NCI-H1930 (cell line): Measurements from ENCODE around the gene TOB2.

Source experiments
- DNase-seq, 2 experiments: peaks; one replicate each; lab custom pipeline; 2025; lab: John Stamatoyannopoulos, UW

Gene TOB2

GRCh38 chr22:41446639-41447434, at the start of gene TOB2:
TSS of gene TOB2 (minus strand) at chr22:41446801. CDS start at chr22:41437345, 9,456 bp downstream.
- DNase-seq, result peak; percentile 87 to 95

DNA sequence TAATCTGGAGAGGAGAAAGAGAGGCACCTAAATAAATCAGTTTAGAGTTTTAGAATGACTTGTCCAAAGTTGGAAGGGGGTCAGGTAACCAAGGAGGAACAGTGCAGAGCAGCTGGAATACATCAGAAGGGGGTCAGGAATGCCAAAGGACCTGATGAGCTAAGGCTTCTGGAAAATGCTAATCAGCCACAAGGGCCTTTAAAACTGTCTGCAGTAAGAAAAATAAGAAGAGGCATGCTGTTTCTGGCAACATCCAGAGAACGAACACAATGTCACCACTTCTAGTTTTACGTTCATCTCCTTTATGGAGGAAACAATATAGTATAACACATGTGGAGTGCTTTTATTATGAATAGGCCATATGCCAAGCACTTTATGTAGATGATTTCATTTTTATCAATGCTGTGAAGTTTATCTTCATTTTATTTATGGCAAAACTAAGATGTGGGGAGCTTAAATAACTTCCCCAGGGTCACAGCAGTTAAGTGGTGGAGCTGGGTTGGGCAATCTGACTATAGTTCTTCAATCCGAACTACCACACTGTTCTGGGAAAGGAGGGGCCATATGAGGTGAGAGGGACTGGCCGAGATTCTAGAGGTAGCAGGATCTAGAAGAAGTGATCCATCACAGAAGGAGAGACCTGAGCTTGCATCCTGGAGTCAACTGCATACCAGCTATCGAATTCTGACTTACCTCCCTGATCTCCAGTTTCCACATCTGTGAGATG, 44.9 kb upstream of the TOB2 start:
- DNase-seq, result no peak

GRCh38 chr22:41488596-41489385, 42.2 kb upstream of the TOB2 start:
- DNase-seq, result no peak

- DNase-seq, result no peak
Measured at GRCh38 chr22:41488076-41488475, 41.5 kb upstream of the TOB2 start.

GRCh38 chr22:41487037-41487935, 40.7 kb upstream of the TOB2 start:
- no peak for DNase-seq

DNA sequence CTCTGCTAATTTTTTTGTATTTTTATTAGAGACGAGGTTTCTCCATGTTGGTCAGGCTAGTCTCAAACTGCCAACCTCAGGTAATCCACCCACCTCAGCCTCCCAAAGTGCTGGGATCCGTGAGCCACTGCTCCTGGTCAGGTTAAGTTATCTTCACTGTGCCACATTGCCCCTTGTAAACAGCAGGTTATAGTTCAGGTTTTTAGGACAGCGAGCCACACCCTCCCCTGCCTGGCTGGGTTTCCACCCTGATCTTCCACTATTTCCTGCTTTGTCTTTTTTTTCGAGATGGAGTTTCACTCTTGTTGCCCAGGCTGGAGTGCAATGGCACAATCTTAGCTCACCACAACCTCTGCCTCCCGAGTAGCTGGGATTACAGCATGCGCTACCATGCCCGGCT, 38.4 kb upstream of the TOB2 start:
- DNase-seq, result no peak

GRCh38 chr22:41482319-41482935, 35.8 kb upstream of the TOB2 start:
- no peak for DNase-seq

- no peak for DNase-seq
Measured at GRCh38 chr22:41481925-41482318, 35.3 kb upstream of the TOB2 start.

DNA sequence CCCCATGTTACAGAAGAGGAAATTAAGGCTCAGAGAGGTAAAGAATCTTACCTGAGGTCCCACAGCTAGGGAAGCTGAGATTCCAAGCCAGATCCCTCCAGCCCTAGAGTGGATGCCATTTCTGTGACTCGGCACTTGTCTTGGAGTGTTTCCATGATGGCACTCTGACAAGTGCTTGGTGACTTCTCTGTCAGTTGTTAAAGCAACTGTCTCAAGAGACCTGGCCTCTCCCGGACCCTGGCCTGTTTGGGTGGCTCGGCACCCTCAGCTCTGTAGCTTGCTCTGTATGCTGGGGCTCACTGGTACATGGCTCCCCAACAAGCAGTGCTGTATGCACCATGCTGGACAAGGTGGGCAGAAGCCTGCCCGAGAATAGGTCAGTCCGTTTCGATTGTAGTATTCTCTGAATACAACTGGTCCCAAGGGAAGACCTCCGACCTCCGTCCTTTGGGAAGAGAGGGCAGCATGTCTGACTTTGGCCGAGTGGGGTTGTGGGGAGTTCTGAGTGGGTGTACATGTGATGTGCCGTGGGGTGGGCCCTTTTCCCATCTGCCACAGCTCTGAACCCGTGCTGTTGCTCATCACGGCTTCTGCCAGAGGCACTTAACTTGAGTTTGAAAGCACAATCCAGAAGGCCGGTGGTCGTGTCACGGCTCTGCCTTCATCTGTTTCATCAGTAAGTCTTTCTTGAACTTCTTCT, 34.7 kb upstream of the TOB2 start:
- DNase-seq, result no peak

DNA sequence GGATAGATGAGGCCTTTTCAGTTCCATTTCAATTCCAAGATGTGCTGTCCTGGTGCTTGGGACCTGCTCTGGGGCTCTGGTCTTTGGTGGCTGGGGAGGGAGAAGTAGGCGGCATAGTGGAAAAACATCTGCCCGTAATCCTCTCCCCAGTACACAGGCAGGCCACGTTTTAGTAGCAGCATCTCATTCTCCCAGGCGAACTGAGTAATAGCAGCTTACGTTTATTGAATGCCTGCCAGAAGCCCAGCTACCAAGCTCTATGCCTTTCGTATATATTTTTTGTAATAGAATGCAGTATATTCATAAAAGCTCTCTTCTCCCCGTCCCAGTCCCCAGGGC, 33.8 kb upstream of the TOB2 start:
- DNase-seq, result no peak

- DNase-seq, result no peak
Measured at GRCh38 chr22:41479671-41480396, 33.2 kb upstream of the TOB2 start.

DNA sequence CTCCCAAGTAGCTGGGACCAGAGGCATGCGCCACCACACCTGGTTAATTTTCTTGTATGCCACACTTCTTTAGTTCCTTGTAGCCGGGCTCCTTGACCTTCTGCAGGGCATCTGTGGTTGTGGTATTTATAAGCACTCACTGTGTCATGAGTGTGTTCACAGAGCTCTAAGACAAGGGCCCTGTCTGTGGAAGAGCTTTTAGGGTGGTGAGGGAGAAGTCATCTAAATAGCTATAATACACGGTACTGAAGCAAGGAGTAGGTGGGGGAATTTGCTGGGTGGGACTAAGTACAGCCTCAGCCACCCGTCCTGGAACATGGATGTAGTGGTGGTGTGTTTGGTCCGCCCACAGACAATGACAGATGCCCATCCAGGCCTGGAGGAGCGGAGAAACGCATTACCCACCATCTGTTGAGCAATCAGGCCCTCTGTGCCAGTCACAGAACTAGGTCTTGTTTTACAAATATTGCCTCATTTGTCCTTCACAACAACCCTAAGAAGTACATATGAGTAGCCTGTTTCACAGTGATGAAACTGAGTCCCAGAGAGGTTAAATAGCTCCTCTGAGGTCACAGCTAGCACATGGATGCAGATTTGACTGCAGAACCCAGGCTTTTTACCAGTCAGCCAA, 32.4 kb upstream of the TOB2 start:
- no peak for DNase-seq

- no peak for DNase-seq
Measured at GRCh38 chr22:41478473-41478872, 31.9 kb upstream of the TOB2 start.

DNA sequence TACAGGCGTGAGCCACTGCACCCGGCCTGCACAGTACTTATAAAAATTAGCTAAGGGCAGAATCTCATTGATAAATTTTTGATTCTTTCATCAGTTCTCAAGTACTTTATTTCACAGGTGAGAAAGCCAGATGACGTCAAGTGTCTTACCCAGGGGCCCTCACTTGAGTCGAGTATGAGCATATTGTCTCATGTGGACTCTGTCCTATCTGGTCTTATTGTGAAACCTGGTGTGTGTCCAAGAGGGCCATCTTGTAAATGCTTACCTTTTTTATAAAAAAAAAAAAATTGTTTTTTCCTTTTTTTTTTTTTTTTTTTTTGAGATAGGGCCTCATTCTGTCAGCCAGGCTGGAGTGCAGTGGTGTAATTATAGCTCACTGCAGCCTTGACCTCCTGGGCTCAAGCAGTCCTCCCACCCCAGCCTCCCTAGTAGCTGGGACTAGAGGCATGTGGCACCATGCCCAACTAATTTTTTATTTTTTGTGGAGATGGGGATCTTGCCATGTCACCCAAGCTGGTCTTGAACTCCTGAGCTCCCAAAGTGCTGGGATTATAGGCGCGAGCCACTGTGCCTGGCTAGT, 28.4 kb upstream of the TOB2 start:
- no peak for DNase-seq

- DNase-seq, result no peak
Measured at GRCh38 chr22:41471568-41471967, 25.0 kb upstream of the TOB2 start.

DNA sequence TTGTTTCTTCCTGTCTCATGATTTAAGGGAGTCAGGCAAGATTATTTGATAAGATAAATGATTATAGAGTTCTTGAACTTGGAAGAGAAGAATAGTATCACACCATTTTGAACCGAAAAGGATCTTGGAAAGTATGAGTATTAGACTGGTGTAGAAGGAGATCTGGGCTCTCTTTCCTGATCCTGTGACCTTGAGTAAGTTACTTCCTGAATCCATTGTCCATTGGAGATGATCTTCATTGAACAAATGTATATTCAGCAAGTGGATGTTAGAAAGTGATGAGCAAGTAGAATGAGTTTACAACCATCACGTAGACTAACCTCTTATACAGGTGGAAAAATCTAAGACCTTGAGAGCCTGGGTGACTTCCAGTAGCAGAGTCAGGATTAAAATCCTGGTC, 24.3 kb upstream of the TOB2 start:
- DNase-seq, result no peak

GRCh38 chr22:41469218-41469851, 22.7 kb upstream of the TOB2 start:
- DNase-seq, result peak in 1 of 2 experiments; percentile 31

DNA sequence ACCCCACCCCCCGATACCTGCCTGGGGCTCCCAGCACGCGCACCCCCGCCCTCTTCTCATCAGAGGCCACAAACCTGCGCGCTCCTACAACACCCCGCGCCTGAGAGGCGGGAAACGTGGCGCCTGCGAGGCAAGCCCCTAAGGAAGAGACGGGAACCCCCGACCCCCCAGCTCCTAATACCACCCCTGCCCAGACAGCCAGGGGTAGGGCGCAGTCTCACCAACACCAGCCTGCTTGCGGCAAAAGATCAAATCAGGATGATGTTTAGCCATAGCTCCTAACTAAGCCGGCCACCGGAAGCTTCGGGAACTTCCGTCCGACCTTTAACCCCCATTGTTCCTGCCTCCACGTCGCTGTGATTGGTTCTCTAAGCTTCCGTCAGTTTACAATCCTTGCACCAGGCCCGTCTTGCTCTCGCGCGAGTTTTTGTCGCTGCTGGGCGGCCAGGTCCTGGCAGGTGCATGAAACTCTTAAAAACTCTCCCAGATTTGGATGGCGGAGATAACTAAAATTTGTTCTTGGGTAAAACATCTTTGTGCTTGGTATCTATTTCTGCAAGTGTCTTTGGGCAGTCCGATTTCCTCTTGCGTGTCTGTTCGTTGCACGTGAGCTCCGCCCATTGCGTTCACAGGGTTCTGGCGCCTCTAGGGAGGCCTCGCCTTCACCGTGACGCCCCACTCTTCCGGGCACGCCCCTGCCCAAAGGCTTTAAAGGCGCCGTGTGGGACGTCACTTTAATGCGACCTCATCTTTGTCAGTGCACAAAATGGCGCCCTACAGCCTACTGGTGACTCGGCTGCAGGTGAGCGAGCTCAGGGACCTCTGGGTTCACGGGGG, 22.0 kb upstream of the TOB2 start, which contains the start of the genes ACO2 and PHF5A:
TSS of gene ACO2 (plus strand) at position 737 of the 837 bp plus-strand sequence. CDS start at position 767, 30 bp downstream.
TSS of gene PHF5A (minus strand) at position 312 of the 837 bp plus-strand sequence. CDS start at position 273, 39 bp downstream.
- peak; percentile 94 to 99 for DNase-seq
